ENCODE data around the gene IGSF3.

The IGSF3 gene

GRCh38 chr1:116585886-116586285 is 81.6 kb downstream of the IGSF3 start:
- Mint-ChIP-seq H3K36me3 (no peaks in the 10 kb centered on the region), H3K27me3 (no peaks in the 10 kb centered on the region), H3K4me3 (no peak overlapping the region), H3K4me1 (no peaks in the 10 kb centered on the region), H3K9me3 (no peaks in the 10 kb centered on the region), H3K27ac (no peak overlapping the region)
- DNase-seq (ENCODE audit: low spot score in 2 of 2) = no peak
- ATAC-seq (ENCODE audit: low read depth) = no peak

- ATAC-seq (ENCODE audit: low read depth) = no peak
- no peak overlapping the region for H3K27ac Mint-ChIP-seq
- no peaks in the 10 kb centered on the region for H3K36me3 Mint-ChIP-seq
- DNase-seq (ENCODE audit: low spot score in 2 of 2) = no peak
- peaks cover 2% of the 10 kb centered on the region for H3K27me3 Mint-ChIP-seq
- H3K4me3 Mint-ChIP-seq = no peak overlapping the region
- no peaks in the 10 kb centered on the region for H3K4me1 Mint-ChIP-seq
- no peaks in the 10 kb centered on the region for H3K9me3 Mint-ChIP-seq
Observed at GRCh38 chr1:116581323-116581885, 86.1 kb downstream of the IGSF3 start.

DNA sequence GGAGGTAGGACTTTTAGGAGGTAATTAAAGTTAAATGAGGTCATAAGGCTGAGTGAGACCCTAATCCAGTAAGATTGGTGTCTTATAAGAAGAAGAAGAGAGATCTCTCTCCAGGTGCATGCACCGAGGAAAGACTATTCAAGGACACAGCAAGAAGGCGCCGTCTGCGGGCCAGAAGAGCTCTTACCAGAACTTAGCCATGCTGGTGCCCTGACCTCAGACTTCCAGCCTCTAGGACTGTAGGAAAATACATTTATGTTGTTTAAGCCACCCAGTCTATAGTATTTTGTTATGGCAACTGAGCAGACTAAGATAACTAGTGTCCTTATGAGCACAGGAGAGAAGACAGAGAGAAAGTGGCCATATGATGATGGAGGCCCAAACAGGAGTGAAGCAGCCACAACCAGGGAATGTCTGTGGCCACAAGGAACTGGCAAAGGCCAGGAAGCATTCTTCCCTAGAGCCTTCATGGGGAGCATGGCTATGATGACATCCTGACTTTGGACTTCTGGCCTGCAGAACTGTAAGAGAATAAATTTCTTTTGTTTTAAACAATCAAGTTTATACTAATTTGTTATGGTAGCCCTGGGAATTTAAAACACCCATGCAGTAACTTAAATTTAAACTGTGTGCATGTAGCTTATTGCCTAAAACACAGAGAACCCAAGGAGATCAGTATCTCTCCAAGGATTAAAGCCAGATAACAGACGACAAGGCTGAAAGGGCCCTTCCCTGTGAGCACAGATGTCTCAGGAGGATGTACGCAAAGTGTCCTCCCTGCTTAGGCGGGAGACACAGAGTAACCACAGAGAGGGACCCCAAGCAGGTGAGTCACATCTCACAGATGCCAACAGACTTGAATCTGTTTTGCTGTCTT is 86.8 kb downstream of the IGSF3 start:
- ATAC-seq (ENCODE audit: low read depth) (no peak), DNase-seq (ENCODE audit: low spot score in 2 of 2) (no peak)
- H3K4me3 Mint-ChIP-seq = no peak overlapping the region
- peaks cover 2% of the 10 kb centered on the region for H3K27me3 Mint-ChIP-seq
- H3K4me1 Mint-ChIP-seq = no peaks in the 10 kb centered on the region
- H3K36me3 Mint-ChIP-seq = no peaks in the 10 kb centered on the region
- H3K9me3 Mint-ChIP-seq = no peaks in the 10 kb centered on the region
- no peak overlapping the region for H3K27ac Mint-ChIP-seq

- DNase-seq (ENCODE audit: low spot score in 2 of 2) = no peak
- Mint-ChIP-seq H3K9me3 (no peaks in the 10 kb centered on the region), H3K27ac (no peak overlapping the region), H3K36me3 (no peaks in the 10 kb centered on the region), H3K4me3 (no peak overlapping the region), H3K27me3 (peaks cover 2% of the 10 kb centered on the region), H3K4me1 (peaks cover 6% of the 10 kb centered on the region)
- no peak for ATAC-seq (ENCODE audit: low read depth)
Observed at GRCh38 chr1:116579259-116579875, 88.2 kb downstream of the IGSF3 start.

DNA sequence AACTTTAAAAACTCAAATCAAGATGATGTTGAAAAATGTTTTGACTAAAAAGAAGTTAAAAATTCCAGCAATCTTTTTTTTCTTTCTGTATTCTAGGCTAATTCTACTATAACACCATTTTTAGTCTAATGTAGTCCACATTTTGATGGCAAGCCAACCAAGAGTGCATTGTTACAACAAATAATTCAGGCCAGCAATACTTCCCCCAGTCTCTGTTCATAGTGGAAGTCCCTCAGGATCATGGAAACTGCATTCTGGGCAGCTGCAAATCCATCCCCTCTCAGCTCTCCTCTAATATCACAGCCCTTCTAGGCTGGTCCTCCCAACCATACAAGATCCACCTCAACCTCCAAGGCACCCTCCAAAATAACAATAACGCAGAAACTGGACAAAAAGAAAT is 89.0 kb downstream of the IGSF3 start:
- Mint-ChIP-seq H3K36me3 (no peaks in the 10 kb centered on the region), H3K4me3 (no peak overlapping the region), H3K27me3 (peaks cover 2% of the 10 kb centered on the region), H3K9me3 (no peaks in the 10 kb centered on the region), H3K4me1 (peaks cover 6% of the 10 kb centered on the region), H3K27ac (no peak overlapping the region)
- DNase-seq (ENCODE audit: low spot score in 2 of 2) = no peak
- no peak for ATAC-seq (ENCODE audit: low read depth)

- no peak overlapping the region for H3K4me3 Mint-ChIP-seq
- no peaks in the 10 kb centered on the region for H3K9me3 Mint-ChIP-seq
- no peak overlapping the region for H3K27ac Mint-ChIP-seq
- H3K4me1 Mint-ChIP-seq = peaks cover 6% of the 10 kb centered on the region
- DNase-seq (ENCODE audit: low spot score in 2 of 2) (no peak), ATAC-seq (ENCODE audit: low read depth) (no peak)
- peaks cover 2% of the 10 kb centered on the region for H3K27me3 Mint-ChIP-seq
- no peaks in the 10 kb centered on the region for H3K36me3 Mint-ChIP-seq
Observed at GRCh38 chr1:116577759-116578314, 89.7 kb downstream of the IGSF3 start.

- H3K27me3 Mint-ChIP-seq = peaks cover 2% of the 10 kb centered on the region
- H3K4me1 Mint-ChIP-seq = peaks cover 14% of the 10 kb centered on the region
- DNase-seq (ENCODE audit: low spot score in 2 of 2) (peak; percentile 39 to 55), ATAC-seq (ENCODE audit: low read depth) (no peak)
- no peak overlapping the region for H3K4me3 Mint-ChIP-seq
- H3K36me3 Mint-ChIP-seq = no peaks in the 10 kb centered on the region
- H3K27ac Mint-ChIP-seq = no peak overlapping the region
- no peaks in the 10 kb centered on the region for H3K9me3 Mint-ChIP-seq
Observed at GRCh38 chr1:116574581-116575291, 92.8 kb downstream of the IGSF3 start.

DNA sequence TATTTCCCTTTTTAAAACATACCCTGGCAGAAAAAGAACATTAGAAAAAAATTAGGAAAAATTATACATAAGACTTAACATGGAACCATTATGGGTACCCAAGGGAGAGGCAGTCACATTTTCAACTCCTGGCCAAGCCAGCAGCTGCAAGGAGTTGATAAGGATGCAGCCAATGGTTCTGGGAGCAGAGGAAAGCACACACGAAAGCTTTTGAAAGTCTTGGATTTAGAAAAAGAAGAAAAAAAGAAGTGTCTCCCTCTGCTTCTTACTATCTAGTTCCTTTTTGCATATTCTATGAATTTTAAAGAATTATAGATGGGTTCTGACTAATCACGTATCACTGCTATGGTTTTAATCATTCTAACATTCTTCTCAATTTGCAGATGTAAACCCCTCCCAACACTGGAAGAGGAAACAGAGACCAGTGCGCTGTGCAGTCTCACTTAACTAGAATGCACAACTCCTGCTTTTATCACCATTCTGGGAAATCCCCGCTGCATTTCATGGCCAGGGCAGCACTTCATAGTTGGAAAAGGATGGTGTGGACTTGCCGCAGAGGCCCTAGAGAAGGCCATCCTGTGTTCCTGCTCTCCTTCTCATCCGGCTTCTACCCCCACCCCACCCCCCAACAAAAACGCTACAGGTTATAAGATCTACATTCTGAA is 94.0 kb downstream of the IGSF3 start:
- H3K4me1 Mint-ChIP-seq = peaks cover 24% of the 10 kb centered on the region
- no peak for ATAC-seq (ENCODE audit: low read depth)
- H3K27ac Mint-ChIP-seq = no peak overlapping the region
- no peak overlapping the region for H3K4me3 Mint-ChIP-seq
- no peak for DNase-seq (ENCODE audit: low spot score in 2 of 2)
- no peaks in the 10 kb centered on the region for H3K36me3 Mint-ChIP-seq
- peaks cover 2% of the 10 kb centered on the region for H3K27me3 Mint-ChIP-seq
- no peaks in the 10 kb centered on the region for H3K9me3 Mint-ChIP-seq

DNA sequence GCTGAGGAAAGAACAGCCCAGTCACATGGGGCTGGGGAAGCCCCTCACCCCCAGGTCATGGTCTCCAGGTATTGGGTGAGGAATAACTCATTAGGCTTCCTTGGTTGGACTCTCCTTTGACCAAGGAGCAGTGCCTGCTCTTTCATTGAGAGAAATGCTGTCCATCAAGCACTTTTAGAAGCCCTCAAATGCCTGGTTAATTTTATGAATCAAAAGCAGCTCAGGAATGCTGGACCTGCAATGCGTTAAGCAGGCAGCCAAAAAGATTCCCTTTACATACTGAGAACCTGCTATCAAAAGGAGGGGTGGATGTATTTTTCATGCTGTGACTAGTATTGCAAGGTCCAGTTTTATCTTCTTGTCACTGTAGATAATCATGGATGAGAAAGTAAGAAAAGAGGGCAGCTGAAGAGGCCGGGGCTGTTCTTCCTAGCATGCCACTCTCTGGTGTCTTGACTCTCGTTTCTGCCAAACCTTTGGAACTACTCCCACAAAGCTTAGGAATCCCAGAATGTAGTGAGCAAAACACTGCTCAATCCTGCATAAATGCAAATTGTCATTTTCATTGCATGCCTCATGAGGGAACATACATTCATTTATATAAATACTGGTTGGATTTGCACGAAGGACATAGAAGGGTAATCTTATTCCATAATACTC is 94.6 kb downstream of the IGSF3 start:
- Mint-ChIP-seq H3K27me3 (peaks cover 2% of the 10 kb centered on the region), H3K4me1 (peaks cover 31% of the 10 kb centered on the region), H3K4me3 (no peak overlapping the region), H3K9me3 (no peaks in the 10 kb centered on the region), H3K27ac (no peak overlapping the region), H3K36me3 (no peaks in the 10 kb centered on the region)
- no peak for ATAC-seq (ENCODE audit: low read depth)
- DNase-seq (ENCODE audit: low spot score in 2 of 2) = no peak

DNA sequence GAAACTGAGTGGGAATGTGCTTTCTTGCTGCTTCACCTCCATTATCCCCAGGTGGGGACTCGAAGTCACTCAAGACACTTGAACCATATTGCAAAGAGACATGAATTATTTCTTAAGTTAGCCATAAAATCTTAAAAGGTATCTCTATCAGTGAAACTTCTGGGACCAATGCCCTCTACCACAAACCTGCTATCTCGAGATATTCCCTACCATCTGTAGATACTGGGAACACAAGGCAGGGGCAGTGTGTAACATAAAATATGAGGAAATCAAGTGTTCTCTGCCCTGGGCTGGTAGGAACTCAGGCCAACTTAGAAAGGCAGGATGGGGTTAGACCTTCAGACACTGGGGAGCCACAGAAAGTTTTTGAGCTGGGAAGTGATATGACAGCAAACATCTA is 95.4 kb downstream of the IGSF3 start:
- Mint-ChIP-seq H3K4me1 (peaks cover 34% of the 10 kb centered on the region), H3K4me3 (peak overlapping the region; percentile 94), H3K9me3 (no peaks in the 10 kb centered on the region), H3K27me3 (no peaks in the 10 kb centered on the region), H3K27ac (peak overlapping the region; percentile 97), H3K36me3 (no peaks in the 10 kb centered on the region)
- no peak for ATAC-seq (ENCODE audit: low read depth)
- no peak for DNase-seq (ENCODE audit: low spot score in 2 of 2)

- Mint-ChIP-seq H3K36me3 (peaks cover 2% of the 10 kb centered on the region), H3K9me3 (no peaks in the 10 kb centered on the region), H3K27me3 (no peaks in the 10 kb centered on the region), H3K27ac (peak overlapping the region; percentile 97), H3K4me3 (peak overlapping the region; percentile 94), H3K4me1 (peaks cover 38% of the 10 kb centered on the region)
- ATAC-seq (ENCODE audit: low read depth) (no peak), DNase-seq (ENCODE audit: low spot score in 2 of 2) (no peak)
Observed at GRCh38 chr1:116571215-116571919, 96.2 kb downstream of the IGSF3 start.

- Mint-ChIP-seq H3K27me3 (no peaks in the 10 kb centered on the region), H3K27ac (peak within 1 kb of the TSS; percentile 97), H3K9me3 (no peaks in the 10 kb centered on the region), H3K36me3 (peaks cover 2% of the 10 kb centered on the region), H3K4me1 (peaks cover 42% of the 10 kb centered on the region), H3K4me3 (peak within 1 kb of the TSS; percentile 94)
- peak; percentile 77 to 79 for DNase-seq (ENCODE audit: low spot score in 2 of 2)
- ATAC-seq (ENCODE audit: low read depth) = peak; percentile 79
Observed at GRCh38 chr1:116570358-116571214, 96.9 kb downstream of the IGSF3 start, which contains the start of gene CD58. Gene CD58, minus strand, starts transcription at chr1:116571026. Its CDS starts 54 bp downstream, at chr1:116570972.

Measured in memory B cell (primary cell).